ENCODE data around the gene LYRM2.

Gene LYRM2

GRCh38 chr6:89555031-89555430 lies 83.5 kb downstream of the LYRM2 start:
- no peak for DNase-seq (ENCODE audit: low spot score)

- no peak for DNase-seq (ENCODE audit: low spot score)
Observed at GRCh38 chr6:89554106-89554505, 84.4 kb downstream of the LYRM2 start.

GRCh38 chr6:89553431-89553830 lies 85.1 kb downstream of the LYRM2 start:
- no peak for DNase-seq (ENCODE audit: low spot score)

GRCh38 chr6:89547281-89547680 lies 91.3 kb downstream of the LYRM2 start:
- DNase-seq (ENCODE audit: low spot score), result no peak

GRCh38 chr6:89542866-89543265 lies 95.7 kb downstream of the LYRM2 start:
- no peak for DNase-seq (ENCODE audit: low spot score)

GRCh38 chr6:89542081-89542857 lies 96.3 kb downstream of the LYRM2 start:
- no peak for DNase-seq (ENCODE audit: low spot score)

- no peak for DNase-seq (ENCODE audit: low spot score)
Observed at GRCh38 chr6:89539779-89540178, 98.8 kb downstream of the LYRM2 start.

GRCh38 chr6:89536231-89536630 lies 102.3 kb downstream of the LYRM2 start:
- no peak for DNase-seq (ENCODE audit: low spot score)

- no peak for DNase-seq (ENCODE audit: low spot score)
Observed at GRCh38 chr6:89530982-89531381, 107.6 kb downstream of the LYRM2 start.

- no peak for DNase-seq (ENCODE audit: low spot score)
Observed at GRCh38 chr6:89528866-89529265, 109.7 kb downstream of the LYRM2 start.

GRCh38 chr6:89527634-89528033 lies 110.9 kb downstream of the LYRM2 start:
- no peak for DNase-seq (ENCODE audit: low spot score)

- no peak for DNase-seq (ENCODE audit: low spot score)
Observed at GRCh38 chr6:89526563-89526869, 112.0 kb downstream of the LYRM2 start.

- no peak for DNase-seq (ENCODE audit: low spot score)
Observed at GRCh38 chr6:89525786-89526562, 112.6 kb downstream of the LYRM2 start.

- no peak for DNase-seq (ENCODE audit: low spot score)
Observed at GRCh38 chr6:89522778-89523177, 115.8 kb downstream of the LYRM2 start.

GRCh38 chr6:89520736-89521135 lies 117.8 kb downstream of the LYRM2 start:
- DNase-seq (ENCODE audit: low spot score), result no peak

- DNase-seq (ENCODE audit: low spot score), result no peak
Observed at GRCh38 chr6:89518352-89519055, 120.0 kb downstream of the LYRM2 start.

Data from CD4-positive, alpha-beta T cell treated with Interleukin-6 at 100 ng/mL for 8 hours (primary cell).